IPS DF 6.9 (cell line): ENCODE measurements around the gene SYCP2L.
"Not testable (repeated sequence)": the region's sequence is repeated elsewhere in the genome, so short reads cannot be mapped to it uniquely, and the experiment has no call there.

Source experiments
- DNase-seq: peaks from one replicate; pipeline ENCODE4 v3.0.0-alpha.2; 2013; ENCODE audit warnings: low read depth, low spot score
- H3K27ac ChIP-seq: one replicate; pipeline ENCODE4 v1.5.1; 2013; ENCODE audit warnings: low read length, control low read depth
- H3K27me3 ChIP-seq: 2 replicates; pipeline ENCODE4 v1.6.1; 2013; ENCODE audit warnings: mild to moderate bottlenecking, low read length; ENCODE audit not compliant: control insufficient read depth, insufficient read depth
- H3K36me3 ChIP-seq: 2 replicates; pipeline ENCODE4 v1.6.1; 2013; ENCODE audit warnings: low read length; ENCODE audit not compliant: control insufficient read depth, insufficient read depth
- H3K4me1 ChIP-seq: 2 replicates; pipeline ENCODE4 v1.6.1; 2013; ENCODE audit warnings: low read length; ENCODE audit not compliant: control insufficient read depth, insufficient read depth
- H3K4me3 ChIP-seq: 2 replicates; pipeline ENCODE4 v1.5.1; 2013; ENCODE audit warnings: mild to moderate bottlenecking, low read length
- H3K9me3 ChIP-seq: 2 replicates; pipeline ENCODE4 v1.6.1; 2013; ENCODE audit warnings: low read length, inconsistent platforms; ENCODE audit not compliant: control insufficient read depth, insufficient read depth
- WGBS: extraction: QIAGEN DNeasy Blood & Tissue Kit; methylation state at CpG from one replicate; pipeline ENCODE4 v1.1.7; 2013; ENCODE audit warnings: mixed read lengths, missing lambda C conversion rate; ENCODE audit not compliant: insufficient read length, insufficient coverage; 5-methylcytosine and 5-hydroxymethylcytosine counted together

Gene SYCP2L

DNA sequence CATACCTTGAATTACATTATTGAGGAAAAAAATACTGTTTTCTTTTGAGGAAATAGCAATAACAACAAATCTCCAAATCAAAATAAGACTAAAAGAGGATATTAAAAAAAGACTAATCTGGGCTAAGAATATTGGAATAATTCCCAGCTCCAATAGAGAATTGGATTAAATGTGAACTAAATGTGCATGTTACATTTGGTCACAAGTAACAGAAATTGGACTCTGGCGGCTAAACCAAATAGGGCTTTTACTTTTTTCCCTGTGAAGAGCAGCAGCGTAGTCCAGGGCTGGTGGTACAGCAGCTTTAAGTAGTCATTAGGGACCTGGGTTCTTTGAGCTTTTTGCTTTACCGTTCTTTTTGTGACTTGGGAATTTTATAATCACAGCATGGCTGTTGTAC is 85.3 kb downstream of the SYCP2L start:
- WGBS: no CpG with 5 or more reads among the region's 3 CpGs
- Histone ChIP-seq H3K27me3 (no peaks in the 10 kb centered on the region), H3K27ac (no peak overlapping the region), H3K9me3 (no peaks in the 10 kb centered on the region), H3K4me3 (no peak overlapping the region), H3K36me3 (no peaks in the 10 kb centered on the region), H3K4me1 (no peaks in the 10 kb centered on the region)
- DNase-seq: no peak

DNA sequence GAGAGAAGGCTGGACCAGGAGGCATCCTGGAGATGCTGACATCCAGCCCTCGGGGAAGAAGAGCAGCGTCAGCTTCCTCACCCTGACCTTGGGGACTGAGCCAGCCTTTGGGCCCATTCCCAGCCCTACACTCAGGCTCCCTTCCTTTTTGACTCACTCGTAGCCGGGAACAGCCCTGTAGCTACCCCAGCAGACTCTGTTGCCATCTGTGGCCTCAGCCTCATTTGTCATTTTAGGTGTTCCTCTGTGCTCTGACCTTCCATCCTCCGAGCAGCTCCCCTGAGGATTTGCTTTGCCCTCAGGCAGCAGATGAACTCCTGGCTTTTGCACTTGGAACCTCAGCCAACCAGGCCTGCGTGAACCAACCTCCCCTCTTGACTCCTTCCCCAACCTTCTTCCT is 89.7 kb downstream of the SYCP2L start:
- no peak overlapping the region for H3K4me3 ChIP-seq
- H3K27ac ChIP-seq: no peak overlapping the region
- H3K9me3 ChIP-seq: no peaks in the 10 kb centered on the region
- H3K4me1 ChIP-seq: peaks cover 3% of the 10 kb centered on the region; the same call in 1 of the 2 replicates
- DNase-seq: no peak
- no peaks in the 10 kb centered on the region for H3K27me3 ChIP-seq
- H3K36me3 ChIP-seq: no peaks in the 10 kb centered on the region
- no CpG with 5 or more reads among the region's 6 CpGs for WGBS

DNA sequence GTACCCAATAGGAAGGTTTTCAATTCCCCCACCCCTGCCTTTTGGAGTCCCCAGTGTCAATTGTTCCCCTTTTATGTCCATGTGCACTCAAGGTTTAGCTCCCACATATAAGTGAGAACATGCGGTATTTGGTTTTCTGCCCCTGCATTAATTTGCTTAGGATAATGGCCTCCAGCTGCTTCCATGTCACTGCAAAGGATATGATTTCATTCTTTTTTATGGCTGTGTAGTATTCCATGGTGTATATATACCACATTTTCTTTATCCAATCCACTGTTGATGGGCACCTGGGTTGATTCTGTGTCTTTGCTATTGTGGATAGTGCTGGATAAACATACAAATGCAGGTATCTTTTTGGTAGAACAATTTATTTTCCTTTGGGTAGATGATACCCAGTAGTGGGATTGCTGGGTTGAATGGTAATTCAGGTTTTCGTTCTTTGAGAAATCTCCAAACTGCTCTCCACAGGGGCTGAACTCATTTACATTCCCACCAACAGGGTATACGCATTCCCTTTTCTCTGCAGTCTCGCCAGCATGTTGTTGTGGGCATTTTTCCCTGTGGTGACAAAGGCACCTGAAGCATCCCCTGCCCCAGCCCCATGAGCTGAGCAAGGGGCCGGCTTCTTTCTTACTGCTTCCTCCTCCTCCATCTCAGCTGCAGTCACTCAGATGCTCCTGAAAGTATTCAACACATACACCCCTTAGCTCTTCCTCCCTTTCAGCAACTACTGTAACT is 90.5 kb downstream of the SYCP2L start:
- no peaks in the 10 kb centered on the region for H3K36me3 ChIP-seq
- WGBS: no CpG with 5 or more reads among the region's 5 CpGs

DNA sequence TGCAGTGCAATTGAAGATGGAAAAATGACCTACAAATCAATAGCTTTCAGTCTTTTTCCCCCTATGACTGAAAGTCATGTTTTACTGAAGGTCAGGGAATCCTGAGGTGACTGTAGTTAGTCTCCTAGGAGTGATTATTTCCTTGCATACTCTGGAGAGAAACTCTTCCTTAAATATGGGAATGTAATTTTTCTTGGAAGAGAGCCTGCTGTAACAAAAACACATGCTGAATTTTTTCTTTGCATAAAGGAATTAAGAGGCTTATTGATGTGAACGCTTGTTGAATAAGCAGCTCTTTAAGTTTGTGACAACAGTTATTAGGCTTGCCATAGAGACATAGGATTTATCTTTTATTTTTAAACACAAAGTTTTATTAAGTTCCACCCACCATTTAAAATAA is 92.8 kb downstream of the SYCP2L start:
- H3K9me3 ChIP-seq: no peaks in the 10 kb centered on the region
- no peaks in the 10 kb centered on the region for H3K27me3 ChIP-seq
- no CpG with 5 or more reads among the region's 1 CpG for WGBS
- no peak for DNase-seq
- H3K4me3 ChIP-seq: no peak overlapping the region
- H3K27ac ChIP-seq: no peak overlapping the region
- peaks cover 3% of the 10 kb centered on the region; the same call in 1 of the 2 replicates for H3K4me1 ChIP-seq
- no peaks in the 10 kb centered on the region for H3K36me3 ChIP-seq

More for the DNA sequence above, 90.5 kb downstream of the SYCP2L start:
- Histone ChIP-seq H3K4me1 (peaks cover 3% of the 10 kb centered on the region; the same call in 1 of the 2 replicates), H3K27ac (no peak overlapping the region), H3K27me3 (no peaks in the 10 kb centered on the region), H3K9me3 (no peaks in the 10 kb centered on the region), H3K4me3 (no peak overlapping the region)
- no peak for DNase-seq

DNA sequence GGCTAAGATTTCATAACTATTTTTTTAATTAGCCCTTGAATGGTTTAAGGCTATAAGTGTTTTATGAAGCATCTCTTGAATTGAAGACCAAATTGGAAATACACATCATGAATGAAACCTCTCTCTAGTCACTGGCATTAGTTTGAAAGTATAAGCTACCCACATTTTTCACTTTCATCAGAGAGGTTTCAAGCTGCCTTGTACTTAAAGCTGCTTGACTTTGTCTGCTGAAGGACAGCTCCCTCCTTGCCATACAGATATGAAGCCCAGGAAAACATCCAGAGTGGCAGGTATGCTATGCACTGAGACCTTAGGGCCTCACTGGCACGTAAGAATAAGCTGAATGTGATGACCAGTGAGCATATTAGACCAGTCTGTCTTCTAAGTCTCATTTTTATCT is 94.6 kb downstream of the SYCP2L start:
- Histone ChIP-seq H3K27me3 (no peaks in the 10 kb centered on the region), H3K4me1 (peaks cover 3% of the 10 kb centered on the region; the same call in 1 of the 2 replicates), H3K27ac (no peak overlapping the region), H3K4me3 (no peak overlapping the region), H3K36me3 (no peaks in the 10 kb centered on the region), H3K9me3 (no peaks in the 10 kb centered on the region)
- no peak for DNase-seq
- no CpG with 5 or more reads among the region's 1 CpG for WGBS

DNA sequence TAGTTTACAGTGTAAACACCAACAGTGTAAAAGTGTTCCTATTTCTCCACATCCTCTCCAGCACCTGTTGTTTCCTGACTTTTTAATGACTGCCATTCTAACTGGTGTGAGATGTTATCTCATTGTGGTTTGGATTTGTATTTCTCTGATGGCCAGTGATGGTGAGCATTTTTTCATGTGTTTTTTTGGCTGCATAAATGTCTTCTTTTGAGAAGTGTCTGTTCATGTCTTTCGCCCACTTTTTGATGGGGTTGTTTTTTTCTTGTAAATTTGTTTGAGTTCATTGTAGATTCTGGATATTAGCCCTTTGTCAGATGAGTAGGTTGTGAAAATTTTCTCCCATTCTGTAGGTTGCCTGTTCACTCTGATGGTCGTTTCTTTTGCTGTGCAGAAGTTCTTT is 98.1 kb downstream of the SYCP2L start:
- not testable (repeated sequence) for DNase-seq, H3K4me1 ChIP-seq, H3K27me3 ChIP-seq, H3K27ac ChIP-seq, H3K9me3 ChIP-seq, H3K36me3 ChIP-seq, H3K4me3 ChIP-seq
- WGBS: no CpG with 5 or more reads among the region's 2 CpGs

DNA sequence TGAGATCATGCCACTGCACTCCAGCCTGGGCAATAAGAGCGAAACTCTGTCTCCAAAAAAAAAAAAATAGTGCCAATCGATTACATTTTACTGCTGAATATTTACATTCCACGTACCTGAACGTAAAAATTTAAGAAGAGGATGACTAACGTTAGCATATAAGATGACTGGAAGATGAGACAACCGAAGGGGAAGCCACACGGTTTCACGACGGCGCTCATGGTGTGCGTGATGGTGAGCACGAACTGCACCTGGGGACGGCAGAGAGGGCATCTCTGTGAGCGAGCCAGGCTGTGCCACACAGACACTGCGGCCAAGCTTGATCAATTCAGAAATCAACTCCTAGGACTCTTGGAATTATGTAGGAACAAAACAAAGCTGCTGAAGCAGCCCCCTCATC is 102.7 kb downstream of the SYCP2L start:
- WGBS: no CpG with 5 or more reads among the region's 15 CpGs
- H3K4me3 ChIP-seq: no peak overlapping the region
- H3K4me1 ChIP-seq: peaks cover under 1% of the 10 kb centered on the region; the same call in 1 of the 2 replicates
- no peaks in the 10 kb centered on the region for H3K27me3 ChIP-seq
- no peaks in the 10 kb centered on the region for H3K36me3 ChIP-seq
- DNase-seq: no peak
- no peak overlapping the region for H3K27ac ChIP-seq
- no peaks in the 10 kb centered on the region for H3K9me3 ChIP-seq

DNA sequence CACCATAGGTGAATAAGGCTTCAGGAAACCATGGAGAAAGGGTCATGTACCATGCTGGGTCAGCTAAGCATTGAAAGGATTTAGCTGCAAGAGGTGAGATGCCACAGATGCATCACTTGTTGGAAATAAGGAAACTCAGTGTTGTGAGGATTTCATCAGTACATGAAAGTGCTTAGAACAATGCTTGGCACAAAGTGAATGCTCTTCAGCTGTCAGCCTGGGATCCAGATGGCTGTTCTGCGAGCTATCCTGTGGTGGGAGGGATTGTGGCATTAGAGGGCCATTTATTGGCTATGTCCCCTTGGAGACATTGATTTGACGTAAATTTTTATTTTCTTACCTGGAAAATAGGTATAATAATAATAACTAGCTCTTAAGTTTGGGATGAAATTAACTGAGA is 104.3 kb downstream of the SYCP2L start:
- H3K4me3 ChIP-seq: no peak overlapping the region
- no CpG with 5 or more reads among the region's 2 CpGs for WGBS
- H3K27me3 ChIP-seq: no peaks in the 10 kb centered on the region
- peaks cover 5% of the 10 kb centered on the region; the same call in 1 of the 2 replicates for H3K4me1 ChIP-seq
- H3K9me3 ChIP-seq: no peaks in the 10 kb centered on the region
- H3K36me3 ChIP-seq: no peaks in the 10 kb centered on the region
- no peak for DNase-seq
- no peak overlapping the region for H3K27ac ChIP-seq

DNA sequence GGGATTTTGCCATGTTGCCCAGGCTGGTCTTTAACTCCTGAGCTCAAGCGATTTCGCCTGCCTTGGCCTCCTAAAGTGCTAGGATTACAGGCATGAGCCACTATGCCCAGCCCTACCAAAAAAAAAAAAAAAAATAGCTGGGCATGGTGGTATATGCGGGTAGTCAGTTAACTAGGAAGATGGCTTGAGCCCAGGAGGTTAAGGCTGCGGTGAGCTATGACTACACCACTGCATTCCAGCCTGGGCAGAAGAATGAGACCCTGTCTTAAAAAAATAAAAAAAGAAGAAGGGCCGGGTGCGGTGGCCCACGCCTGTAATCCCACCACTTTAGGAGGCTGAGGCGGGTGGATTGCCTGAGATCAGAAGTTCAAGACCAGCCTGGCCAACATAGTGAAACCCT is 107.0 kb downstream of the SYCP2L start:
- no peaks in the 10 kb centered on the region for H3K36me3 ChIP-seq
- H3K4me1 ChIP-seq: peaks cover 5% of the 10 kb centered on the region; the same call in 1 of the 2 replicates
- DNase-seq: no peak
- H3K4me3 ChIP-seq: no peak overlapping the region
- WGBS: no CpG with 5 or more reads among the region's 8 CpGs
- no peak overlapping the region for H3K27ac ChIP-seq
- H3K27me3 ChIP-seq: no peaks in the 10 kb centered on the region
- H3K9me3 ChIP-seq: no peaks in the 10 kb centered on the region

DNA sequence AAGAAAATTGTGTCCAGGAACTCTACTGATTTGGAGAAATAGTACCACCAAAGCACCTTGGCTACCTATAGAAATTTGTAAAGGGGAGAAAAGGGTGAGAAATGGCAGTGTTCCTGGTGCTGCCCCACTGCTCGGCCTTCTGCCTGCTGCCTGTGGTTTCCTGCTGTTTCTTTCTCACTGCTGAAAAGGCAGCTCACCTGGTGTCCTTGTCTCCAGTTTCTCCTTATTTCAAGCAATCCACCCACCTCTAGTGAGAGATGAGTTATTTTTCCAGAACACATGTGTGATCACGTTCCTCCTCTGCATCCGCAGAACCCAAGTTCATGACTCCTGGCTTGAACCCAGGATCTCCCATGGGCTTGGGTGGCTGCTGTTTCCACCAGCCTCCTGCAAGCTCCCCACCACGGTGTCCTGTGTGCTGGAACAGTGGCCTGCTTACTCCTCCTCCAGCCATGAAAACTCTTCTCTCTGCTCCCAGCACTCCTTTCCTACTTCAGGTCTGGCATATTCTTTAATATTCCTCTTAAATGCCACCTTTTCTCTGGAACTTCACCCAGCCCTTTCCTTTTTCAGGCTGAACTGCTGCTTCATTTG is 108.4 kb downstream of the SYCP2L start:
- H3K27ac ChIP-seq: no peak overlapping the region

More for the DNA sequence above, 108.4 kb downstream of the SYCP2L start:
- DNase-seq: no peak
- Histone ChIP-seq H3K9me3 (no peaks in the 10 kb centered on the region), H3K36me3 (no peaks in the 10 kb centered on the region), H3K4me3 (no peak overlapping the region), H3K27me3 (no peaks in the 10 kb centered on the region), H3K4me1 (peaks cover 5% of the 10 kb centered on the region; the same call in 1 of the 2 replicates)
- no CpG with 5 or more reads among the region's 4 CpGs for WGBS
